WTC11 (cell line): ENCODE measurements around the gene CGNL1. TPM values are rescaled to one million over a fixed set of nuclear protein-coding genes. Genes with fewer than 3 reads are reported as not detected.

Source experiments
- ATAC-seq: fragments of 200-7000 bp; cut with Tn5 transposase; 2 replicates; pipeline ENCODE4 v1.10.0; 2021; ENCODE audit warnings: mild to moderate bottlenecking, moderate library complexity
- CTCF ChIA-PET: fragments of 300-600 bp; sonication (Branson Sonifier 250); formaldehyde crosslinking; loops from one replicate; lab custom pipeline; 2021; ENCODE audit warnings: antibody characterized with exemption; lab: Charles Lee
- POLR2A ChIA-PET: fragments of 350-600 bp; sonication (Branson Sonifier 250); formaldehyde crosslinking; loops from one replicate; lab custom pipeline; 2021; ENCODE audit warnings: antibody characterized with exemption; lab: Charles Lee
- DNase-seq: peaks from one replicate; pipeline ENCODE4 v3.0.0; 2021; ENCODE audit warnings: low spot score
- H3K27ac Mint-ChIP-seq: 2 replicates; pipeline ENCODE4 v1.8.0; 2021; ENCODE audit warnings: mixed read lengths
- H3K27me3 Mint-ChIP-seq: 2 replicates; pipeline ENCODE4 v1.8.0; 2021; ENCODE audit warnings: low read depth, mild to moderate bottlenecking, moderate library complexity, mixed read lengths
- H3K36me3 Mint-ChIP-seq: 2 replicates; pipeline ENCODE4 v1.8.0; 2021; ENCODE audit warnings: mixed read lengths
- H3K4me1 Mint-ChIP-seq: 2 replicates; pipeline ENCODE4 v1.8.0; 2022; ENCODE audit warnings: mixed read lengths
- H3K4me3 Mint-ChIP-seq: 2 replicates; pipeline ENCODE4 v1.8.0; 2021; ENCODE audit warnings: mild to moderate bottlenecking, moderate library complexity, mixed read lengths
- H3K9me3 Mint-ChIP-seq: 2 replicates; pipeline ENCODE4 v1.8.0; 2021; ENCODE audit warnings: mixed read lengths
- CBFB ChIP-seq: sonication (generic); formaldehyde crosslinking; IDR thresholded peaks from 2 replicates; pipeline ENCODE4 v1.8.1; 2022; ENCODE audit warnings: mild to moderate bottlenecking, low read depth, missing genetic modification reagents
- CREB1 ChIP-seq: sonication (generic); formaldehyde crosslinking; IDR thresholded peaks from 2 replicates; pipeline ENCODE4 v1.8.0; 2023; ENCODE audit warnings: mild to moderate bottlenecking, missing genetic modification reagents
- CREM ChIP-seq: sonication (generic); formaldehyde crosslinking; IDR thresholded peaks from 2 replicates; pipeline ENCODE4 v1.8.1; 2022; ENCODE audit warnings: mild to moderate bottlenecking, missing genetic modification reagents, moderate library complexity
- ELF4 ChIP-seq: sonication (generic); formaldehyde crosslinking; IDR thresholded peaks from 2 replicates; pipeline ENCODE4 v1.8.1; 2022; ENCODE audit warnings: low read depth, mild to moderate bottlenecking, moderate library complexity, missing genetic modification reagents
- ESRRA ChIP-seq: sonication (generic); formaldehyde crosslinking; IDR thresholded peaks from 2 replicates; pipeline ENCODE4 v1.8.1; 2022; ENCODE audit warnings: mild to moderate bottlenecking, missing genetic modification reagents, borderline replicate concordance
- ETV6 ChIP-seq: sonication (generic); formaldehyde crosslinking; IDR thresholded peaks from 2 replicates; pipeline ENCODE4 v1.8.1; 2022; ENCODE audit warnings: mild to moderate bottlenecking, missing genetic modification reagents
- GABPB1 ChIP-seq: sonication (generic); formaldehyde crosslinking; IDR thresholded peaks from 2 replicates; pipeline ENCODE4 v1.8.1; 2023; ENCODE audit warnings: mild to moderate bottlenecking, missing genetic modification reagents
- KAT7 ChIP-seq: sonication (generic); formaldehyde crosslinking; IDR thresholded peaks from 2 replicates; pipeline ENCODE4 v1.8.1; 2023; ENCODE audit warnings: missing genetic modification reagents, mild to moderate bottlenecking, borderline replicate concordance
- OVOL2 ChIP-seq: fragments of 250-450 bp; sonication (Bioruptor Pico); IDR thresholded peaks from 2 replicates; pipeline ENCODE4 v1.9.0; 2021; ENCODE audit warnings: mild to moderate bottlenecking, borderline replicate concordance
- PRRX2 ChIP-seq: fragments of 250-450 bp; sonication (Bioruptor Pico); IDR thresholded peaks from 2 replicates; pipeline ENCODE4 v1.8.0; 2021; ENCODE audit warnings: mild to moderate bottlenecking
- TP53 ChIP-seq: sonication (generic); formaldehyde crosslinking; IDR thresholded peaks from 2 replicates; pipeline ENCODE4 v1.8.1; 2023; ENCODE audit warnings: mild to moderate bottlenecking, missing genetic modification reagents
- ZBTB21 ChIP-seq: sonication (generic); formaldehyde crosslinking; IDR thresholded peaks from 2 replicates; pipeline ENCODE4 v1.8.1; 2023; ENCODE audit warnings: mild to moderate bottlenecking, missing genetic modification reagents, borderline replicate concordance
- ZNF317 ChIP-seq: sonication (generic); formaldehyde crosslinking; IDR thresholded peaks from 2 replicates; pipeline ENCODE4 v1.8.1; 2023; ENCODE audit warnings: low read depth, mild to moderate bottlenecking, moderate library complexity, missing genetic modification reagents, borderline replicate concordance
- total RNA-seq: library from RNA; stranded (reverse); gene quantifications from 3 replicates; pipeline ENCODE4 v1.2.3, GENCODE V29; 2021
- TF ChIP-seq, protein P1 (sequence below): sonication (generic); formaldehyde crosslinking; IDR thresholded peaks from 2 replicates; pipeline ENCODE4 v1.8.0; 2022; ENCODE audit warnings: missing genetic modification reagents
- TF ChIP-seq, protein P2 (sequence below): sonication (generic); formaldehyde crosslinking; IDR thresholded peaks from 2 replicates; pipeline ENCODE4 v1.8.1; 2023; ENCODE audit warnings: mild to moderate bottlenecking, moderate library complexity, missing genetic modification reagents
- TF ChIP-seq, protein P3 (sequence below): sonication (generic); formaldehyde crosslinking; IDR thresholded peaks from 2 replicates; pipeline ENCODE4 v1.8.0; 2023; ENCODE audit warnings: mild to moderate bottlenecking, missing genetic modification reagents
- TF ChIP-seq, protein P4 (sequence below): fragments of 250-450 bp; sonication (Bioruptor Pico); conservative IDR thresholded peaks from 2 replicates; pipeline ENCODE4 v1.9.0; 2021; ENCODE audit warnings: mild to moderate bottlenecking
- TF ChIP-seq, protein P5 (sequence below): sonication (generic); formaldehyde crosslinking; conservative IDR thresholded peaks from 2 replicates; pipeline ENCODE4 v1.8.1; 2022; ENCODE audit warnings: mild to moderate bottlenecking, missing genetic modification reagents
- TF ChIP-seq, protein P6 (sequence below): sonication (generic); formaldehyde crosslinking; IDR thresholded peaks from 2 replicates; pipeline ENCODE4 v1.8.0; 2023; ENCODE audit warnings: missing genetic modification reagents
- TF ChIP-seq, protein P7 (sequence below): sonication (generic); formaldehyde crosslinking; IDR thresholded peaks from 2 replicates; pipeline ENCODE4 v1.8.1; 2023; ENCODE audit warnings: mild to moderate bottlenecking, missing genetic modification reagents

The CGNL1 gene
- total RNA-seq, 1 experiment from 2014 or later, result 57.3 TPM

DNA sequence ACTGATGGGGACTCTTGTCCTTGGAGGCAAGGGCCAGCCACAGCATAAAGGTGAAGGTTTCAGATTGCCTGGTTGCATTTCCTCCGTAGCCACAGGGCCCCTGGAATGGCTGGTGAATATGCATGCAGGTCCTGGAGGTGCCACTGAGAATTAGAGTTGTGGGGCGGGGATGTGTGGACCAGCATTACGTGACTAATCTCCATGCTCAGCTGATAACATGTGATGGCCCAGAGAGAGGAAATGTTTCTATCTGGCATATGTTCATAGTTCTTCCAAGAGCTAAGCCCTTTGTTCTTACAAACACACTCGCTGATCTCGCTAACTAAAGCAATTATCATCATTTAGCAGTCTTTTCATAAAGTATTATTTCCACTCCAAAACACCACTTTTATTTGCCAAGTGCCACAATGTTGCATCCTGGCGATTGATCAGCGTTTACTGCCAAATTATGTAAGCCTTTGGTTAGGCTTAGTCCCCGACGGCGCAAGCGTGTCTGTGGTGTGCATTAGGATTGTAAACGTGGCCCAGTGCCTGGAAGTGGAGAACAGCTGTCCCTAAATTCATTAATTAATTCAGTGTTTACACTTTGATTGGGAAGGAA is 55.9 kb downstream of the CGNL1 start:
- Mint-ChIP-seq H3K27me3 (no peaks in the 10 kb centered on the region), H3K27ac (peak overlapping the region; percentile 97), H3K4me3 (peak overlapping the region; percentile 24; the same call in 1 of the 2 replicates), H3K4me1 (peaks cover 87% of the 10 kb centered on the region), H3K9me3 (no peaks in the 10 kb centered on the region), H3K36me3 (no peaks in the 10 kb centered on the region)
- CTCF ChIA-PET, result interaction anchor here (0.8 to 2.2 kb wide), 7 partner anchors 8 to 110 kb away, joined by 3 to 10 read pairs (median 5); no protein-coding TSS in a partner anchor
- ATAC-seq (peak; percentile 92), DNase-seq (peak; percentile 73)
- POLR2A ChIA-PET, result interaction anchor here (1.2 kb wide), 1 partner anchor 56 kb away, joined by 5 read pairs; the partner anchor contains the start of gene CGNL1
- TF ChIP-seq CBFB (CRISPR knock-in tag) (0 out of 2 replicates have a peak, but pooled peaks have one; percentile 66), ETV6 (CRISPR knock-in tag) (no peak), ZBTB21 (CRISPR knock-in tag) (peak; percentile 23; the same call in 1 of the 2 replicates), TP53 (CRISPR knock-in tag) (0 out of 2 replicates have a peak, but pooled peaks have one; percentile 32), CREM (no peak)
- TF ChIP-seq, protein P1, sequence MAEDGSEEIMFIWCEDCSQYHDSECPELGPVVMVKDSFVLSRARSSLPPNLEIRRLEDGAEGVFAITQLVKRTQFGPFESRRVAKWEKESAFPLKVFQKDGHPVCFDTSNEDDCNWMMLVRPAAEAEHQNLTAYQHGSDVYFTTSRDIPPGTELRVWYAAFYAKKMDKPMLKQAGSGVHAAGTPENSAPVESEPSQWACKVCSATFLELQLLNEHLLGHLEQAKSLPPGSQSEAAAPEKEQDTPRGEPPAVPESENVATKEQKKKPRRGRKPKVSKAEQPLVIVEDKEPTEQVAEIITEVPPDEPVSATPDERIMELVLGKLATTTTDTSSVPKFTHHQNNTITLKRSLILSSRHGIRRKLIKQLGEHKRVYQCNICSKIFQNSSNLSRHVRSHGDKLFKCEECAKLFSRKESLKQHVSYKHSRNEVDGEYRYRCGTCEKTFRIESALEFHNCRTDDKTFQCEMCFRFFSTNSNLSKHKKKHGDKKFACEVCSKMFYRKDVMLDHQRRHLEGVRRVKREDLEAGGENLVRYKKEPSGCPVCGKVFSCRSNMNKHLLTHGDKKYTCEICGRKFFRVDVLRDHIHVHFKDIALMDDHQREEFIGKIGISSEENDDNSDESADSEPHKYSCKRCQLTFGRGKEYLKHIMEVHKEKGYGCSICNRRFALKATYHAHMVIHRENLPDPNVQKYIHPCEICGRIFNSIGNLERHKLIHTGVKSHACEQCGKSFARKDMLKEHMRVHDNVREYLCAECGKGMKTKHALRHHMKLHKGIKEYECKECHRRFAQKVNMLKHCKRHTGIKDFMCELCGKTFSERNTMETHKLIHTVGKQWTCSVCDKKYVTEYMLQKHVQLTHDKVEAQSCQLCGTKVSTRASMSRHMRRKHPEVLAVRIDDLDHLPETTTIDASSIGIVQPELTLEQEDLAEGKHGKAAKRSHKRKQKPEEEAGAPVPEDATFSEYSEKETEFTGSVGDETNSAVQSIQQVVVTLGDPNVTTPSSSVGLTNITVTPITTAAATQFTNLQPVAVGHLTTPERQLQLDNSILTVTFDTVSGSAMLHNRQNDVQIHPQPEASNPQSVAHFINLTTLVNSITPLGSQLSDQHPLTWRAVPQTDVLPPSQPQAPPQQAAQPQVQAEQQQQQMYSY, result no peak
- TF ChIP-seq, protein P2, sequence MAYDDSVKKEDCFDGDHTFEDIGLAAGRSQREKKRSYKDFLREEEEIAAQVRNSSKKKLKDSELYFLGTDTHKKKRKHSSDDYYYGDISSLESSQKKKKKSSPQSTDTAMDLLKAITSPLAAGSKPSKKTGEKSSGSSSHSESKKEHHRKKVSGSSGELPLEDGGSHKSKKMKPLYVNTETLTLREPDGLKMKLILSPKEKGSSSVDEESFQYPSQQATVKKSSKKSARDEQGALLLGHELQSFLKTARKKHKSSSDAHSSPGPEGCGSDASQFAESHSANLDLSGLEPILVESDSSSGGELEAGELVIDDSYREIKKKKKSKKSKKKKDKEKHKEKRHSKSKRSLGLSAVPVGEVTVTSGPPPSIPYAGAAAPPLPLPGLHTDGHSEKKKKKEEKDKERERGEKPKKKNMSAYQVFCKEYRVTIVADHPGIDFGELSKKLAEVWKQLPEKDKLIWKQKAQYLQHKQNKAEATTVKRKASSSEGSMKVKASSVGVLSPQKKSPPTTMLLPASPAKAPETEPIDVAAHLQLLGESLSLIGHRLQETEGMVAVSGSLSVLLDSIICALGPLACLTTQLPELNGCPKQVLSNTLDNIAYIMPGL (CRISPR knock-in tag), result no peak

DNA sequence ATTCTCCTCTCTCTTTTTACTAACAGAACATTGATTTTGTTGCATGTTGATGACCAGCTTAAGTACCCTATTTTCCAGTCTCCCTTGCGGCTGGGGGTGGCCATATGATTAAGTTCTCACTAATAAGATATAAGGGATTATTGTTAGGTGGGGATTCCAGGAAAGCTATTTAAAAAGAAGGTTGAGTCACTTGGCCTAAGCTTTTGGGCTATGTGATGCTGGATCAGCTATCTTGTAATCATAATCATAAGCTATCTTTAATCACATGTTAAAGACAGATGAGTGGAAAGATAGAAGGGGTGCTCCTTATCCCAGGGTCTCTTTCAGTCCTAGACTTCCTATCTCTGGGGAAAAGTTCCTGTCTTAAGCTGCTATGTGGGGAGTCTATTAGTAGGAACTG is 59.9 kb downstream of the CGNL1 start:
- Mint-ChIP-seq H3K27me3 (no peaks in the 10 kb centered on the region), H3K4me1 (peaks cover 66% of the 10 kb centered on the region), H3K9me3 (no peaks in the 10 kb centered on the region), H3K27ac (peak overlapping the region; percentile 83; the same call in 1 of the 2 replicates), H3K4me3 (no peak overlapping the region), H3K36me3 (peaks cover 23% of the 10 kb centered on the region)
- ChIA-PET CTCF (interaction anchor here (0.8 to 1.3 kb wide), 3 partner anchors 10 to 91 kb away, joined by 3 to 5 read pairs (median 3); no protein-coding TSS in a partner anchor), POLR2A (no interaction called here)
- TF ChIP-seq KAT7 (CRISPR knock-in tag), result no peak
- no peak for TF ChIP-seq ELF4 (CRISPR knock-in tag)
- TF ChIP-seq, protein P3, sequence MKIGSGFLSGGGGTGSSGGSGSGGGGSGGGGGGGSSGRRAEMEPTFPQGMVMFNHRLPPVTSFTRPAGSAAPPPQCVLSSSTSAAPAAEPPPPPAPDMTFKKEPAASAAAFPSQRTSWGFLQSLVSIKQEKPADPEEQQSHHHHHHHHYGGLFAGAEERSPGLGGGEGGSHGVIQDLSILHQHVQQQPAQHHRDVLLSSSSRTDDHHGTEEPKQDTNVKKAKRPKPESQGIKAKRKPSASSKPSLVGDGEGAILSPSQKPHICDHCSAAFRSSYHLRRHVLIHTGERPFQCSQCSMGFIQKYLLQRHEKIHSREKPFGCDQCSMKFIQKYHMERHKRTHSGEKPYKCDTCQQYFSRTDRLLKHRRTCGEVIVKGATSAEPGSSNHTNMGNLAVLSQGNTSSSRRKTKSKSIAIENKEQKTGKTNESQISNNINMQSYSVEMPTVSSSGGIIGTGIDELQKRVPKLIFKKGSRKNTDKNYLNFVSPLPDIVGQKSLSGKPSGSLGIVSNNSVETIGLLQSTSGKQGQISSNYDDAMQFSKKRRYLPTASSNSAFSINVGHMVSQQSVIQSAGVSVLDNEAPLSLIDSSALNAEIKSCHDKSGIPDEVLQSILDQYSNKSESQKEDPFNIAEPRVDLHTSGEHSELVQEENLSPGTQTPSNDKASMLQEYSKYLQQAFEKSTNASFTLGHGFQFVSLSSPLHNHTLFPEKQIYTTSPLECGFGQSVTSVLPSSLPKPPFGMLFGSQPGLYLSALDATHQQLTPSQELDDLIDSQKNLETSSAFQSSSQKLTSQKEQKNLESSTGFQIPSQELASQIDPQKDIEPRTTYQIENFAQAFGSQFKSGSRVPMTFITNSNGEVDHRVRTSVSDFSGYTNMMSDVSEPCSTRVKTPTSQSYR, result no peak
- no peak for TF ChIP-seq CREB1 (CRISPR knock-in tag)
- TF ChIP-seq, protein P4, sequence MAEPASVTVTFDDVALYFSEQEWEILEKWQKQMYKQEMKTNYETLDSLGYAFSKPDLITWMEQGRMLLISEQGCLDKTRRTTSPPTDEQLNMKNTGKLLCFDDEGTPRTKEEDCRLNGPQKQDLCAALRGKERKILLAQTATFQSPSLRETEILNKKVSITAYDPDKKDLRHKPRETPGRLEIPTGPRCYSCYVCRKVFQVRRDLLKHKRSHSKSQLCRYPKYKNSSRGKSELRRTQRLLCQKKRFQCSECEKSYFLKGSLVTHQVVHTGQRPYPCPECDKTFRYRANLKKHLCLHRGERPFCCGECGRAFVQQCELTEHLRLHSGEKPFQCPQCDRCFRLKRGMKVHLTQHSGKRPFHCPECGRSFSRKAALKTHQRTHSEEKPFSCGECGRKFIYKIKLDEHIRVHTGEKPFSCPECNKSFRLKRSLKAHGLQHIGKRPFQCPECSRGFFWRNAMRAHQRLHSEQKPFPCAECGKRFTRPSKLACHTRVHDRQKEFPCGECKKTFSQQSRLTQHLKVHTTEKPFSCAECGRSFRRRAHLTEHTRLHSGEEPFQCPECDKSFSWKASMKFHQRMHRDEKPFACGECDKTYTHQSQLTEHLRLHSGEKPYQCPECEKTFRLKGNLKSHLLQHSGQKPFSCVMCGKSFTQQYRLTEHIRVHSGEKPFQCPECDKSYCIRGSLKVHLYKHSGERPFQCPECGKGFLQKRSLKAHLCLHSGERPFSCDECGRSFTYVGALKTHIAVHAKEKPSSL, result no peak
- no peak for TF ChIP-seq GABPB1 (CRISPR knock-in tag)
- TF ChIP-seq, protein P5, sequence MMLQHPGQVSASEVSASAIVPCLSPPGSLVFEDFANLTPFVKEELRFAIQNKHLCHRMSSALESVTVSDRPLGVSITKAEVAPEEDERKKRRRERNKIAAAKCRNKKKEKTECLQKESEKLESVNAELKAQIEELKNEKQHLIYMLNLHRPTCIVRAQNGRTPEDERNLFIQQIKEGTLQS, result no peak
- TF ChIP-seq TP53 (CRISPR knock-in tag), result no peak
- TF ChIP-seq, protein P6, sequence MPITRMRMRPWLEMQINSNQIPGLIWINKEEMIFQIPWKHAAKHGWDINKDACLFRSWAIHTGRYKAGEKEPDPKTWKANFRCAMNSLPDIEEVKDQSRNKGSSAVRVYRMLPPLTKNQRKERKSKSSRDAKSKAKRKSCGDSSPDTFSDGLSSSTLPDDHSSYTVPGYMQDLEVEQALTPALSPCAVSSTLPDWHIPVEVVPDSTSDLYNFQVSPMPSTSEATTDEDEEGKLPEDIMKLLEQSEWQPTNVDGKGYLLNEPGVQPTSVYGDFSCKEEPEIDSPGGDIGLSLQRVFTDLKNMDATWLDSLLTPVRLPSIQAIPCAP (CRISPR knock-in tag), result no peak
- TF ChIP-seq OVOL2 (CRISPR knock-in tag), result no peak
- TF ChIP-seq, protein P7, sequence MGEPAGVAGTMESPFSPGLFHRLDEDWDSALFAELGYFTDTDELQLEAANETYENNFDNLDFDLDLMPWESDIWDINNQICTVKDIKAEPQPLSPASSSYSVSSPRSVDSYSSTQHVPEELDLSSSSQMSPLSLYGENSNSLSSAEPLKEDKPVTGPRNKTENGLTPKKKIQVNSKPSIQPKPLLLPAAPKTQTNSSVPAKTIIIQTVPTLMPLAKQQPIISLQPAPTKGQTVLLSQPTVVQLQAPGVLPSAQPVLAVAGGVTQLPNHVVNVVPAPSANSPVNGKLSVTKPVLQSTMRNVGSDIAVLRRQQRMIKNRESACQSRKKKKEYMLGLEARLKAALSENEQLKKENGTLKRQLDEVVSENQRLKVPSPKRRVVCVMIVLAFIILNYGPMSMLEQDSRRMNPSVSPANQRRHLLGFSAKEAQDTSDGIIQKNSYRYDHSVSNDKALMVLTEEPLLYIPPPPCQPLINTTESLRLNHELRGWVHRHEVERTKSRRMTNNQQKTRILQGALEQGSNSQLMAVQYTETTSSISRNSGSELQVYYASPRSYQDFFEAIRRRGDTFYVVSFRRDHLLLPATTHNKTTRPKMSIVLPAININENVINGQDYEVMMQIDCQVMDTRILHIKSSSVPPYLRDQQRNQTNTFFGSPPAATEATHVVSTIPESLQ (CRISPR knock-in tag), result no peak
- no peak for TF ChIP-seq PRRX2 (CRISPR knock-in tag)
- TF ChIP-seq ZNF317 (CRISPR knock-in tag), result no peak
- TF ChIP-seq ESRRA, result no peak
- ATAC-seq (no peak), DNase-seq (no peak)
